ENCODE measurements around the gene HOXD9.

DNA sequence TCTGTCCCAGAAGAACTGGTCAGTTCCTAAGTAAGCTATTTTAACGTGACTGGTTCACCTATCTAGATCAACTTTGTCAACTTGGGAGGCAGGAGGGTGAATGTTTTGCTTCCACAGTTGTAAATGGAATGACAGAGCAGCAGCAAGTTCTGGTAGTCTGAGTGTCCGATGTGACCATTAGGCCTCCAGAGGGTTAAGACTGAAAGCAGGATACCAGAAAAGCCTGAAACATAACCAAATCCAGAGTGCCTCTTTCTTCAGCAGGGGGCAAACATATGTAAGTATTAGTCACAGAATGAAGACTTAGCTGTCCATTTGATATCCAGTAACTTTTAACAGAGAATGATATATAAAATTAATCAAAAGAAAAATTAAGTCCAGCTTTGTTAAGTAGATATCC lies 43.8 kb downstream of the HOXD9 start:
- TF ChIP-seq, protein P1, sequence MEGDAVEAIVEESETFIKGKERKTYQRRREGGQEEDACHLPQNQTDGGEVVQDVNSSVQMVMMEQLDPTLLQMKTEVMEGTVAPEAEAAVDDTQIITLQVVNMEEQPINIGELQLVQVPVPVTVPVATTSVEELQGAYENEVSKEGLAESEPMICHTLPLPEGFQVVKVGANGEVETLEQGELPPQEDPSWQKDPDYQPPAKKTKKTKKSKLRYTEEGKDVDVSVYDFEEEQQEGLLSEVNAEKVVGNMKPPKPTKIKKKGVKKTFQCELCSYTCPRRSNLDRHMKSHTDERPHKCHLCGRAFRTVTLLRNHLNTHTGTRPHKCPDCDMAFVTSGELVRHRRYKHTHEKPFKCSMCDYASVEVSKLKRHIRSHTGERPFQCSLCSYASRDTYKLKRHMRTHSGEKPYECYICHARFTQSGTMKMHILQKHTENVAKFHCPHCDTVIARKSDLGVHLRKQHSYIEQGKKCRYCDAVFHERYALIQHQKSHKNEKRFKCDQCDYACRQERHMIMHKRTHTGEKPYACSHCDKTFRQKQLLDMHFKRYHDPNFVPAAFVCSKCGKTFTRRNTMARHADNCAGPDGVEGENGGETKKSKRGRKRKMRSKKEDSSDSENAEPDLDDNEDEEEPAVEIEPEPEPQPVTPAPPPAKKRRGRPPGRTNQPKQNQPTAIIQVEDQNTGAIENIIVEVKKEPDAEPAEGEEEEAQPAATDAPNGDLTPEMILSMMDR (conservative IDR thresholded peaks at IDR 0.05; ENCODE audit: low read length): no peak
- TF ChIP-seq EZH2phosphoT487 (IDR thresholded peaks at IDR 0.05; ENCODE audit: borderline replicate concordance): no peak

Measured in Loucy (cell line).